HEK293 (cell line): ENCODE data around the gene TMEM234.

ENCODE experiments used
- RBAK ChIP-seq: fragments of 450-650 bp; formaldehyde crosslinking; IDR thresholded peaks from 2 replicates; pipeline ENCODE4 v1.5.1; 2016; ENCODE audit warnings: missing biosample characterization, missing genetic modification characterization
- TCF7L2 ChIP-seq: IDR thresholded peaks from 2 replicates; pipeline ENCODE4 v1.6.1; 2011; ENCODE audit warnings: low read depth, mild to moderate bottlenecking, inconsistent platforms, low read length, moderate library complexity, borderline replicate concordance
- YY1 ChIP-seq: fragments of 450-650 bp; formaldehyde crosslinking; IDR thresholded peaks from 2 replicates; pipeline ENCODE4 v1.5.1; 2018; ENCODE audit warnings: missing biosample characterization, missing genetic modification characterization
- ZBTB7A ChIP-seq: fragments of 450-650 bp; formaldehyde crosslinking; IDR thresholded peaks from 2 replicates; pipeline ENCODE4 v1.5.1; 2016; ENCODE audit warnings: low read depth, missing biosample characterization, missing genetic modification characterization
- ZNF157 ChIP-seq: fragments of 450-650 bp; formaldehyde crosslinking; IDR thresholded peaks from 2 replicates; pipeline ENCODE4 v1.5.1; 2016; ENCODE audit warnings: missing biosample characterization, missing genetic modification characterization
- ZNF175 ChIP-seq: fragments of 450-650 bp; formaldehyde crosslinking; IDR thresholded peaks from 2 replicates; pipeline ENCODE4 v1.5.1; 2016; ENCODE audit warnings: missing biosample characterization, missing genetic modification characterization
- ZNF24 ChIP-seq: fragments of 450-650 bp; formaldehyde crosslinking; IDR thresholded peaks from 2 replicates; pipeline ENCODE4 v1.5.1; 2016; ENCODE audit warnings: missing biosample characterization, missing genetic modification characterization
- ZNF341 ChIP-seq: fragments of 450-650 bp; formaldehyde crosslinking; IDR thresholded peaks from 2 replicates; pipeline ENCODE4; 2016; ENCODE audit warnings: low read depth, missing biosample characterization, missing genetic modification characterization
- ZNF830 ChIP-seq: fragments of 450-650 bp; IDR thresholded peaks from 2 replicates; pipeline ENCODE4 v1.5.0; 2018; ENCODE audit warnings: missing biosample characterization, missing genetic modification characterization, low read depth, mild to moderate bottlenecking, moderate library complexity
- ZSCAN30 ChIP-seq: fragments of 450-650 bp; IDR thresholded peaks from 2 replicates; pipeline ENCODE4 v1.5.1; 2018; ENCODE audit warnings: missing biosample characterization, mild to moderate bottlenecking, missing genetic modification characterization, moderate library complexity
- TF ChIP-seq, protein P1 (sequence below): fragments of 450-650 bp; formaldehyde crosslinking; IDR thresholded peaks from 2 replicates; pipeline ENCODE4 v1.5.1; 2016; ENCODE audit warnings: missing biosample characterization, missing genetic modification characterization
- TF ChIP-seq, protein P2 (sequence below): fragments of 450-650 bp; formaldehyde crosslinking; IDR thresholded peaks from 2 replicates; pipeline ENCODE4 v1.5.1; 2017; ENCODE audit warnings: missing biosample characterization, missing genetic modification characterization

DNA sequence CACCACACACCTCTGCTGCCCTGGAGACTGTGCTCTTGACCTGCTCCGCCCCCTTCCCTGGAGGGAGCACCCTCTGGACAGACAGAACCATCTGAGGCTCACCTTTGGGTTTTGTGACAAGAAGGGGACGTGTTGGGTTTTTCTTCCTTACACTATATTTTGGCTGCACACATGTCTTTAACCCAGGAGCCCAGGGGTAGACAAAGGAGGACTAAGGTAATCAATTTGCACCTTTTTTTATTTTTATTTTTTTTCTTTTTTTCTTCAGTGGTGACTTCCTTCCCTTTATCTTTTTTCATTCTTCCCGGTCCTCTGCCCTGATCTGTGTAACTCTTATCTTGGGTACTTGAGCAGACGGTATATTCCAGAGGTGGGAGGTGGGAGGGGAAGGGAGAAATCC lies 51.2 kb downstream of the TMEM234 start:
- TF ChIP-seq ZNF341 (tag by site-specific recombination) (no peak), TCF7L2 (no peak), ZSCAN30 (tag by site-specific recombination) (no peak), ZNF157 (tag by site-specific recombination) (no peak), YY1 (no peak), RBAK (no peak), ZNF830 (tag by site-specific recombination) (no peak), ZBTB7A (tag by site-specific recombination) (no peak), ZNF24 (tag by site-specific recombination) (no peak), ZNF175 (tag by site-specific recombination) (no peak)
- TF ChIP-seq, protein P1, sequence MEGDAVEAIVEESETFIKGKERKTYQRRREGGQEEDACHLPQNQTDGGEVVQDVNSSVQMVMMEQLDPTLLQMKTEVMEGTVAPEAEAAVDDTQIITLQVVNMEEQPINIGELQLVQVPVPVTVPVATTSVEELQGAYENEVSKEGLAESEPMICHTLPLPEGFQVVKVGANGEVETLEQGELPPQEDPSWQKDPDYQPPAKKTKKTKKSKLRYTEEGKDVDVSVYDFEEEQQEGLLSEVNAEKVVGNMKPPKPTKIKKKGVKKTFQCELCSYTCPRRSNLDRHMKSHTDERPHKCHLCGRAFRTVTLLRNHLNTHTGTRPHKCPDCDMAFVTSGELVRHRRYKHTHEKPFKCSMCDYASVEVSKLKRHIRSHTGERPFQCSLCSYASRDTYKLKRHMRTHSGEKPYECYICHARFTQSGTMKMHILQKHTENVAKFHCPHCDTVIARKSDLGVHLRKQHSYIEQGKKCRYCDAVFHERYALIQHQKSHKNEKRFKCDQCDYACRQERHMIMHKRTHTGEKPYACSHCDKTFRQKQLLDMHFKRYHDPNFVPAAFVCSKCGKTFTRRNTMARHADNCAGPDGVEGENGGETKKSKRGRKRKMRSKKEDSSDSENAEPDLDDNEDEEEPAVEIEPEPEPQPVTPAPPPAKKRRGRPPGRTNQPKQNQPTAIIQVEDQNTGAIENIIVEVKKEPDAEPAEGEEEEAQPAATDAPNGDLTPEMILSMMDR (tag by site-specific recombination), result no peak
- TF ChIP-seq, protein P2, sequence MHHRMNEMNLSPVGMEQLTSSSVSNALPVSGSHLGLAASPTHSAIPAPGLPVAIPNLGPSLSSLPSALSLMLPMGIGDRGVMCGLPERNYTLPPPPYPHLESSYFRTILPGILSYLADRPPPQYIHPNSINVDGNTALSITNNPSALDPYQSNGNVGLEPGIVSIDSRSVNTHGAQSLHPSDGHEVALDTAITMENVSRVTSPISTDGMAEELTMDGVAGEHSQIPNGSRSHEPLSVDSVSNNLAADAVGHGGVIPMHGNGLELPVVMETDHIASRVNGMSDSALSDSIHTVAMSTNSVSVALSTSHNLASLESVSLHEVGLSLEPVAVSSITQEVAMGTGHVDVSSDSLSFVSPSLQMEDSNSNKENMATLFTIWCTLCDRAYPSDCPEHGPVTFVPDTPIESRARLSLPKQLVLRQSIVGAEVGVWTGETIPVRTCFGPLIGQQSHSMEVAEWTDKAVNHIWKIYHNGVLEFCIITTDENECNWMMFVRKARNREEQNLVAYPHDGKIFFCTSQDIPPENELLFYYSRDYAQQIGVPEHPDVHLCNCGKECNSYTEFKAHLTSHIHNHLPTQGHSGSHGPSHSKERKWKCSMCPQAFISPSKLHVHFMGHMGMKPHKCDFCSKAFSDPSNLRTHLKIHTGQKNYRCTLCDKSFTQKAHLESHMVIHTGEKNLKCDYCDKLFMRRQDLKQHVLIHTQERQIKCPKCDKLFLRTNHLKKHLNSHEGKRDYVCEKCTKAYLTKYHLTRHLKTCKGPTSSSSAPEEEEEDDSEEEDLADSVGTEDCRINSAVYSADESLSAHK, result no peak
